ENCODE measurements around the gene CACNA1G.

DNA sequence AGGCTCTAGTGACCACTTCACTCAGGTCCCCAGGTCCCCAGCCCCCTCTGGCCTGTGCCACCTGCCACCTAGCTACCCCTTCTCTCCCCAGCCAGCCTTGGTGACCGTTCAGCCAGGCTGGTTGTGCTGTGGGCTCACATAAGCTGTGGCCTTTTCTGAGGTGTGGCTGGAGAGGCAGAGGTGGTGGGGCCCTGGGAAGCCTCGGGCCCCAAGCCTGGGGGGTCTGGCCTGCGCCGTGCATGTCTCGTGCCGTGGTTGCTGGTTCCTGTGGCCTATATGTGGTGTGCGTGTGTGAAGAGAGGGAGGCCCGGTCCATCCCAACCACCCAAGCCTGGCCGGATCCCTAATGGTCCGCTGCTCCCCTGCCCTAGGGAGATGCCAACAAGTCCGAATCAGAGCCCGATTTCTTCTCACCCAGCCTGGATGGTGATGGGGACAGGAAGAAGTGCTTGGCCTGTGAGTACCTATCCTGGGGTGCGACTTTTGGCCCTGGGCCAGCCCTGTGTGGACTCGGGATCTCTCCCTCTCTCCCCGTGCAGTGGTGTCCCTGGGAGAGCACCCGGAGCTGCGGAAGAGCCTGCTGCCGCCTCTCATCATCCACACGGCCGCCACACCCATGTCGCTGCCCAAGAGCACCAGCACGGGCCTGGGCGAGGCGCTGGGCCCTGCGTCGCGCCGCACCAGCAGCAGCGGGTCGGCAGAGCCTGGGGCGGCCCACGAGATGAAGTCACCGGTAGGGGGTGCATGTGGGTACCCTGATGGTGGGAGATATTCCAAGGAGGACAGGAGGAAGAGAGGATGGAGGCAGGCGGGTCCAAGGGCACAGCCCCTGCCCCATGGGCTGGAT lies 35.9 kb downstream of the CACNA1G start:
- TF ChIP-seq CTCF (conservative IDR thresholded peaks at IDR 0.05; ENCODE audit: low read depth, low read length) (no peak), EZH2 (IDR thresholded peaks at IDR 0.05; ENCODE audit: low read length, unreplicated experiment) (no peak), EZH2phosphoT487 (IDR thresholded peaks at IDR 0.05; ENCODE audit: borderline replicate concordance, low read length) (no peak)

All from PC-3 (cell line).